Spleen (tissue), 11 donors: ENCODE results near the gene GRM2. TPM values are rescaled to one million over a fixed set of nuclear protein-coding genes. Genes with fewer than 3 reads are reported as not detected.
"Not testable (repeated sequence)": the region's sequence is repeated elsewhere in the genome, so short reads cannot be mapped to it uniquely, and the experiment has no call there.

ENCODE experiments used
- DNase-seq: peaks from one replicate; pipeline ENCODE4 v3.0.0-alpha.2; 2020
- H3K27ac ChIP-seq, 8 donors: fragments of 200-600 bp; sonication (generic) in 7 of 8; 1 replicate in 4 of 8; 2 replicates in 4 of 8; pipeline versions ENCODE4 v1.5.0 to v1.8.0; 2016 to 2021; ENCODE audit warnings: inconsistent platforms in 4 of 8, mild to moderate bottlenecking in 4 of 8, moderate library complexity in 1 of 8
- H3K27me3 ChIP-seq, 7 donors: fragments of 200-600 bp; sonication (generic) in 6 of 7; replicated peaks in 1 of 7; 1 replicate in 4 of 7; 2 replicates in 3 of 7; pipeline versions ENCODE4 v1.5.0 to v1.8.0; 2016 to 2021; ENCODE audit warnings: inconsistent platforms in 3 of 7, mild to moderate bottlenecking in 1 of 7
- H3K36me3 ChIP-seq, 6 donors: fragments of 200-600 bp; sonication (generic) in 5 of 6; 1 replicate in 4 of 6; 2 replicates in 2 of 6; pipeline versions ENCODE4 v1.5.0 to v1.8.0; 2016 to 2021; ENCODE audit warnings: inconsistent platforms in 2 of 6
- H3K4me1 ChIP-seq, 6 donors: fragments of 200-600 bp; sonication (generic) in 5 of 6; 1 replicate in 3 of 6; 2 replicates in 3 of 6; pipeline versions ENCODE4 v1.5.0 to v1.8.0; 2016 to 2021; ENCODE audit warnings: inconsistent platforms in 3 of 6
- H3K4me3 ChIP-seq, 8 donors: fragments of 200-600 bp; sonication (generic) in 7 of 8; 1 replicate in 4 of 8; 2 replicates in 4 of 8; pipeline versions ENCODE4 v1.5.0 to v1.8.0; 2016 to 2021; ENCODE audit warnings: inconsistent platforms in 4 of 8, mild to moderate bottlenecking in 4 of 8, moderate library complexity in 2 of 8
- H3K9me3 ChIP-seq, 8 donors: fragments of 200-600 bp; sonication (generic) in 7 of 8; 1 replicate in 4 of 8; 2 replicates in 4 of 8; pipeline versions ENCODE4 v1.5.0 to v1.8.0; 2016 to 2021; ENCODE audit warnings: inconsistent platforms in 4 of 8
- CTCF ChIP-seq, 11 experiments: fragments of 200-600 bp in 7 of 11; fragments of 450-650 bp in 4 of 11; sonication (generic) in 4 of 11; IDR thresholded peaks in 8 of 11; conservative IDR thresholded peaks in 3 of 11; 1 replicate in 7 of 11; 2 replicates in 4 of 11; pipeline versions ENCODE4 v1.4.0 to v1.8.0; 2016 to 2021; ENCODE audit warnings: antibody characterized with exemption in 11 of 11, inconsistent platforms in 4 of 11, mild to moderate bottlenecking in 1 of 11
- POLR2A ChIP-seq, 3 donors: fragments of 450-650 bp; IDR thresholded peaks; one replicate each; pipeline ENCODE4 v1.5.1; 2017; ENCODE audit warnings: antibody characterized with exemption in 3 of 3, mild to moderate bottlenecking in 1 of 3
- POLR2AphosphoS5 ChIP-seq, 3 donors: sonication (generic); formaldehyde crosslinking; IDR thresholded peaks; one replicate each; pipeline ENCODE4 v1.5.1; 2017; ENCODE audit warnings: antibody characterized with exemption in 3 of 3
- WGBS, 5 donors: extraction: QIAGEN DNeasy Blood & Tissue Kit in 3 of 5; methylation state at CpG; one replicate each; pipeline versions ENCODE4 v1.1.5 to v1.1.7; 2013 to 2018; 5-methylcytosine and 5-hydroxymethylcytosine counted together
- intact Hi-C: fragments of 100-400 bp; cut with DNase I; formaldehyde crosslinking; loops from one replicate; pipeline ENCODE4 v1.15.0; 2023; ENCODE audit warnings: low total_unique reads
- polyA plus RNA-seq, 3 donors: library from polyadenylated mRNA; stranded (reverse); fragments of 200-250 nt; gene quantifications; one replicate each; pipeline ENCODE4 v1.2.1, GENCODE V29; 2013
- small RNA-seq, 4 donors: library from RNA; depleted of rRNA; stranded (forward); fragments of <200 nt; gene quantifications; one replicate each; pipeline ENCODE3, GENCODE V24; 2016
- total RNA-seq, 7 donors: library from RNA; depleted of rRNA in 3 of 7; stranded (reverse); fragments of >200 nt in 3 of 7; fragmentation: NEBNext Ultra II Directional in 4 of 7; extraction: Animal tissue kit (Norgen Biotek cat#: 25700) in 4 of 7; gene quantifications; one replicate each; pipeline versions ENCODE4 v1.1.0 to v1.2.1, GENCODE V29; 2016 to 2021
- donor health status: healthy with polysubstance abuse.
- donor health status: DM: no; HTN: no; CAD: no; lungs with moderate emphysema.
- donor health status: DM: no; HTN: no; CAD: no.
- donor health status: Bipolar disorder and iron deficiency.
- donor health status: healthy.
- donor health status: DM: no; HTN: no; CAD: no.
- donor health status: DM: yes; HTN: yes; CAD: no.

Gene GRM2
- total and polyA plus RNA-seq, 10 donors: 0.17 to 2.7 (median 1.4) TPM

GRCh38 chr3:51750878-51751277, 44.0 kb downstream of the GRM2 start:
- 93 to 100% (median 97%) methylated on average over 1 of the region's 1 CpG for WGBS, 5 donors
- no peak overlapping the region for H3K27ac ChIP-seq
- TF ChIP-seq CTCF (IDR thresholded peaks at IDR 0.05 in 8 of 11, conservative IDR thresholded peaks at IDR 0.05 in 3 of 11): no peak
- TF ChIP-seq POLR2A (IDR thresholded peaks at IDR 0.05): no peak
- TF ChIP-seq POLR2AphosphoS5 (IDR thresholded peaks at IDR 0.05): no peak
- intact Hi-C loops: no loop called here
- DNase-seq: no peak
- peaks cover 0 to 13% (median 4%) of the 10 kb centered on the region in 8 donors for H3K9me3 ChIP-seq
- no peak overlapping the region for H3K4me3 ChIP-seq
- H3K27me3 ChIP-seq: no peaks in the 10 kb centered on the region
- no peaks in the 10 kb centered on the region for H3K36me3 ChIP-seq
- H3K4me1 ChIP-seq: no peaks in the 10 kb centered on the region

GRCh38 chr3:51751287-51751686, 44.4 kb downstream of the GRM2 start:
- no peaks in the 10 kb centered on the region for H3K36me3 ChIP-seq
- no peak overlapping the region for H3K27ac ChIP-seq
- intact Hi-C loops: no loop called here
- peaks cover 0 to 17% (median 6%) of the 10 kb centered on the region in 8 donors for H3K9me3 ChIP-seq
- no peaks in the 10 kb centered on the region for H3K4me1 ChIP-seq
- H3K4me3 ChIP-seq: no peak overlapping the region
- DNase-seq: no peak
- no peaks in the 10 kb centered on the region for H3K27me3 ChIP-seq
- 85 to 94% (median 87%) methylated on average over 2 of the region's 2 CpGs for WGBS, 5 donors
- TF ChIP-seq POLR2AphosphoS5 (IDR thresholded peaks at IDR 0.05): no peak
- no peak for TF ChIP-seq CTCF (IDR thresholded peaks at IDR 0.05 in 8 of 11, conservative IDR thresholded peaks at IDR 0.05 in 3 of 11)
- TF ChIP-seq POLR2A (IDR thresholded peaks at IDR 0.05): no peak

DNA sequence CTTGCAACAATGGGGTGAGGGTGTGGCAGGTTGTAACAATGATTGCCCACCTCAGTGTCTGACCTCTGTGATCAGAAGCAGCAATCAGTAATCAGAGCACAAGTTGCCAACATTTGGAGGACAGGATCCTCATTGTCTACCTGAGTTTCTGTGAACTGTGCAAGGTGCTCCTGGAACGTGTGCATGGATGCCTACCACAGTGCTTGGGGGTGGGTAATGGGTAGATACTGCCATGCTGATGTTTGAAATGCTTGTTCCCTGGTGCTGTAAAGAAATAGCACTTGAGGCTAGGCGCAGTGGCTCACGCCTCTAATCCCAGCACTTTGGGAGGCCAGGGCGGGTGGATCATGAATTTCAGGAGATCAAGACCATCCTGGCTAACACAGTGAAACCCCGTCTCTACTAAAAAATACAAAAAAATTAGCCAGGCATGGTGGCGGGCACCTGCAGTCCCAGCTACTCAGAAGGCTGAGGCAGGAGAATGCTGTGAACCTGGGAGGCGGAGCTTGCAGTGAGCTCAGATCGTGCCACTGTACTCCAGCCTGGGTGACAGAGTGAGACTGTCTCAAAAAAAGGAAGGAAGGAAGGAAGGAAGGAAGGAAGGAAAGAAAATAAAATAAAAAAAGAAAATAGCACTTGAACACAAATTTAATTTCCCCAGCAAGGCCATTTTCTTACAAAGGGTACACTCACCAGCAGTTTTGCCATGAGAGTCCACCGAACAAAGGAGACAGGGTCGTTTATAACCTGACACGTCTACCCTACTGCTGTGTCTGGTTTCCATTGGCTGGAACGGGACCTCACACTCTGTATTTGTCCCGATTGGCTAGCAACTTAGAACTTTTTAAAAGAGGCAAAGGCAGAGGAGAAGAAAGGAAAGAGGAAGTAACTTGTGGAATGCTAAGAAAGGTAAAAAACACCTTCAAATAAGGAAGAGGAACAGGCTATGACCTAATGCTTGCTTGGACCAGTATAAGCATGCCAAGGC, 47.2 kb downstream of the GRM2 start:
- DNase-seq, H3K27ac ChIP-seq, H3K36me3 ChIP-seq, intact Hi-C loops, H3K4me1 ChIP-seq, H3K4me3 ChIP-seq, H3K27me3 ChIP-seq: not testable (repeated sequence)
- WGBS, 5 donors: 69 to 78% (median 76%) methylated on average over 13 of the region's 13 CpGs
- H3K9me3 ChIP-seq: peaks cover 0 to 20% (median 3%) of the 10 kb centered on the region in 8 donors

DNA sequence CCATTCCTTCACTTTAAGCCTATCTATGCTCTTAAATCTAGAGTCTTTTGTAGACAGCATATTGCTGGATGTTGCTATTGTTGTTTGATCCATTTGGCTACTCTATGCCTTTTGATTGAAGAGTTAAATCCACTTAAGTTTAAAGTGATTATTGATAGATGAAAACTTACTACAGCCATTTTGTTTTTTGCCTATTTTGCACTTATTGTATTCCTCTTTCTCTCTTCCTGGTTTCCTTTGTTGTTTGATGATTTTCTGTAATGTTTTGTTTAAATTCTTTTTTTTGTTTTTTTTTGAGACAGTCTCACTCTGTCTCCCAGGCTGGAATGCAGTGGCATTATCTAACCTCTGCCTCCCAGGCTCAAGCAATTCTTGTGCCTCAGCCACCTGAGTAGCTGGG, 52.3 kb downstream of the GRM2 start:
- no peaks in the 10 kb centered on the region for H3K4me1 ChIP-seq
- H3K27me3 ChIP-seq: peaks cover 0 to 6% (median 0%) of the 10 kb centered on the region in 7 donors
- TF ChIP-seq CTCF (IDR thresholded peaks at IDR 0.05 in 8 of 11, conservative IDR thresholded peaks at IDR 0.05 in 3 of 11): no peak
- no peak for TF ChIP-seq POLR2A (IDR thresholded peaks at IDR 0.05)
- TF ChIP-seq POLR2AphosphoS5 (IDR thresholded peaks at IDR 0.05): no peak
- H3K27ac ChIP-seq: no peak overlapping the region
- H3K4me3 ChIP-seq: no peak overlapping the region
- no peak for DNase-seq
- H3K9me3 ChIP-seq: peaks cover 2 to 67% (median 38%) of the 10 kb centered on the region in 8 donors
- no peaks in the 10 kb centered on the region for H3K36me3 ChIP-seq
- intact Hi-C loops: no loop called here

Small RNAs within 50 kb of the gene (small RNA-seq; reads per million reads assigned to genes)
- gene RNA5SP132: 8,171 to 18,648 (median 12,211) reads per million in 4 donors

Other genes starting within 250 kb of the GRM2 start
- 10 to 100 TPM; 22.2 to 27.4 (median 24.1) TPM for gene DCAF1, start 207.1 kb upstream of the GRM2 start, total RNA-seq
- gene DCAF1, start 207.1 kb upstream of the GRM2 start, polyA plus RNA-seq: 1 to 10 TPM; 7.0 to 9.0 (median 7.2) TPM
- gene RAD54L2, start 168.3 kb upstream of the GRM2 start, total RNA-seq: 10 to 100 TPM; 22.8 to 36.7 (median 32.4) TPM
- gene RAD54L2, start 168.3 kb upstream of the GRM2 start, polyA plus RNA-seq: 1 to 10 TPM; 1.4 to 4.3 (median 2.2) TPM
- gene TEX264, start 35.8 kb upstream of the GRM2 start, total RNA-seq: 10 to 100 TPM; 29.8 to 66.3 (median 46.0) TPM
- 10 to 100 TPM; 49.9 to 73.1 (median 57.9) TPM for gene TEX264, start 35.8 kb upstream of the GRM2 start, polyA plus RNA-seq
- gene IQCF6, start 72.2 kb downstream of the GRM2 start, total RNA-seq: not detected
- not detected for gene IQCF6, start 72.2 kb downstream of the GRM2 start, polyA plus RNA-seq
- gene IQCF2, start 154.5 kb downstream of the GRM2 start, total RNA-seq: not detected
- gene IQCF2, start 154.5 kb downstream of the GRM2 start, polyA plus RNA-seq: not detected
- not detected for gene IQCF5, start 168.5 kb downstream of the GRM2 start, total RNA-seq
- gene IQCF5, start 168.5 kb downstream of the GRM2 start, polyA plus RNA-seq: not detected
- gene IQCF1, start 196.3 kb downstream of the GRM2 start, total RNA-seq: not detected
- gene IQCF1, start 196.3 kb downstream of the GRM2 start, polyA plus RNA-seq: not detected
- 10 to 100 TPM in 6 of 7 donors, 1 to 10 TPM in 1; 9.5 to 20.6 (median 12.5) TPM for gene RRP9, start 234.8 kb downstream of the GRM2 start, total RNA-seq
- 10 to 100 TPM; 18.5 to 26.6 (median 21.2) TPM for gene RRP9, start 234.8 kb downstream of the GRM2 start, polyA plus RNA-seq
- gene PARP3, start 235.3 kb downstream of the GRM2 start, total RNA-seq: 10 to 100 TPM; 23.1 to 34.2 (median 28.2) TPM
- gene PARP3, start 235.3 kb downstream of the GRM2 start, polyA plus RNA-seq: 10 to 100 TPM in 2 of 3 donors, 1 to 10 TPM in 1; 8.2 to 18.9 (median 16.5) TPM
- gene GPR62, start 248.3 kb downstream of the GRM2 start, total RNA-seq: under 1 TPM in 1 of 7 donors, not detected in 6; 0.39 TPM
- under 1 TPM; 0.04 to 0.06 (median 0.05) TPM for gene GPR62, start 248.3 kb downstream of the GRM2 start, polyA plus RNA-seq